ENCODE results near the gene RAB1A. TPM values are rescaled to one million over a fixed set of nuclear protein-coding genes. Genes with fewer than 3 reads are reported as not detected.

The RAB1A gene
- total and polyA plus RNA-seq, 9 of the 15 experiments (the other 6 are each of a cell fraction or from before 2014, with no cell fraction given): 43.8 to 163 (median 67.7) TPM

- Histone ChIP-seq H3K27me3 (ENCODE audit: control insufficient read depth in 2 of 2, insufficient read depth in 2 of 2, low read length in 2 of 2) (no peaks in the 10 kb centered on the region), H2AFZ (ENCODE audit: low read depth, low read length) (peak within 1 kb of the TSS; percentile 95), H3K9me1 (ENCODE audit: control insufficient read depth, insufficient read depth, low read length) (no peaks in the 10 kb centered on the region), H3K27ac (ENCODE audit: extremely low read depth, low read depth, low read length) (peak within 1 kb of the TSS; percentile 81), H3K4me3 (peak within 1 kb of the TSS; percentile 73), H4K20me1 (replicated peaks; ENCODE audit: control insufficient read depth, insufficient read depth, low read length) (peaks cover 10% of the 10 kb centered on the region), H3K4me1 (replicated peaks in 1 of 2; ENCODE audit: control insufficient read depth in 2 of 2, insufficient read depth in 2 of 2, low read length in 2 of 2) (peaks cover 12 to 29% of the 10 kb centered on the region in 2 experiments; a peak in 4 of 5 replicates), H3K4me2 (ENCODE audit: insufficient read depth, low read length) (peak within 1 kb of the TSS; percentile 81), H3K36me3 (ENCODE audit: control insufficient read depth, insufficient read depth, low read length) (no peaks in the 10 kb centered on the region; the same call in 2 of the 3 replicates), H3K79me2 (ENCODE audit: control insufficient read depth, insufficient read depth, low read length) (peaks cover 21% of the 10 kb centered on the region), H3K9ac (ENCODE audit: insufficient read depth in 1 of 2, low read depth in 2 of 2, low read length in 2 of 2) (peak within 1 kb of the TSS; percentile 64 to 94), H3K9me3 (replicated peaks; ENCODE audit: control insufficient read depth, insufficient read depth, low read depth, low read length) (no peaks in the 10 kb centered on the region)
- intact Hi-C loops (cut with micrococcal nuclease) (loop anchor here (2.0 kb wide), 2 partner anchors 68 to 172 kb away; partner anchors contain the start of gene SLC1A4), in situ Hi-C loops (cut with MboI) (no loop called here)
- peak; percentile 96 to 99 (median 97) for DNase-seq (ENCODE audit: extremely low read depth in 1 of 4, low spot score in 3 of 4)
- POLR2A ChIA-PET: interaction anchor here (0.6 to 2.3 kb wide), 19 partner anchors 8 to 568 kb away, joined by 3 to 9 read pairs (median 3); partner anchors contain the start of genes ACTR2 and RAB1A
- CTCF ChIA-PET (ENCODE audit: low intra/inter-chr PET ratio): interaction anchor here (0.6 kb wide), 1 partner anchor 199 kb away, joined by 3 read pairs; no protein-coding TSS in a partner anchor
- FAIRE-seq: peak; percentile 99
- no TSS peak for BruUV-seq (replicated peaks)
- peak; percentile 98 for ATAC-seq
- under 1% methylated on average over 75 of the region's 99 CpGs for WGBS (ENCODE audit: insufficient coverage, low coverage, missing lambda C conversion rate)
- no peak for TF ChIP-seq SMARCA5 (IDR thresholded peaks at IDR 0.05)
- TF ChIP-seq SREBF1 (IDR thresholded peaks at IDR 0.05; ENCODE audit: borderline replicate concordance, low read depth, low read length): no peak
- no peak for TF ChIP-seq SRSF7 (optimal IDR thresholded peaks at IDR 0.05; ENCODE audit: low read depth, low read length)
- TF ChIP-seq THRA (IDR thresholded peaks at IDR 0.05): no peak
- no peak for TF ChIP-seq CREBBP (IDR thresholded peaks at IDR 0.05; ENCODE audit: low read depth, low read length)
- TF ChIP-seq ZNF280B (CRISPR knock-in tag; IDR thresholded peaks at IDR 0.05): no peak
- peak; percentile 60 for TF ChIP-seq STAG1 (CRISPR knock-in tag; IDR thresholded peaks at IDR 0.05; ENCODE audit: borderline replicate concordance)
- no peak for TF ChIP-seq TSC22D4 (tag; IDR thresholded peaks at IDR 0.05)
- no peak for TF ChIP-seq ZNF121 (CRISPR knock-in tag; conservative IDR thresholded peaks at IDR 0.05)
- TF ChIP-seq PKNOX1 (IDR thresholded peaks at IDR 0.05): no peak; the same call in 1 of the 2 replicates
- no peak for TF ChIP-seq RNF2 (IDR thresholded peaks at IDR 0.05)
- no peak for TF ChIP-seq ZBTB12 (CRISPR knock-in tag; IDR thresholded peaks at IDR 0.05)
Observed at GRCh38 chr2:65056215-65057053, 73.5 kb downstream of the RAB1A start, which contains the start of gene CEP68. TSS of gene CEP68 (plus strand) at chr2:65056416. CDS start at chr2:65069445, 13,029 bp downstream.

All from K562 (cell line).